HG03442 (cell line): ENCODE results near the gene PDE4D.

Experiments
- ATAC-seq: cut with Tn5 transposase; IDR thresholded peaks from one replicate; pipeline ENCODE4 v1.9.1; 2021; ENCODE audit warnings: mild to moderate bottlenecking, moderate library complexity; ENCODE audit not compliant: unreplicated experiment

PDE4D gene

DNA sequence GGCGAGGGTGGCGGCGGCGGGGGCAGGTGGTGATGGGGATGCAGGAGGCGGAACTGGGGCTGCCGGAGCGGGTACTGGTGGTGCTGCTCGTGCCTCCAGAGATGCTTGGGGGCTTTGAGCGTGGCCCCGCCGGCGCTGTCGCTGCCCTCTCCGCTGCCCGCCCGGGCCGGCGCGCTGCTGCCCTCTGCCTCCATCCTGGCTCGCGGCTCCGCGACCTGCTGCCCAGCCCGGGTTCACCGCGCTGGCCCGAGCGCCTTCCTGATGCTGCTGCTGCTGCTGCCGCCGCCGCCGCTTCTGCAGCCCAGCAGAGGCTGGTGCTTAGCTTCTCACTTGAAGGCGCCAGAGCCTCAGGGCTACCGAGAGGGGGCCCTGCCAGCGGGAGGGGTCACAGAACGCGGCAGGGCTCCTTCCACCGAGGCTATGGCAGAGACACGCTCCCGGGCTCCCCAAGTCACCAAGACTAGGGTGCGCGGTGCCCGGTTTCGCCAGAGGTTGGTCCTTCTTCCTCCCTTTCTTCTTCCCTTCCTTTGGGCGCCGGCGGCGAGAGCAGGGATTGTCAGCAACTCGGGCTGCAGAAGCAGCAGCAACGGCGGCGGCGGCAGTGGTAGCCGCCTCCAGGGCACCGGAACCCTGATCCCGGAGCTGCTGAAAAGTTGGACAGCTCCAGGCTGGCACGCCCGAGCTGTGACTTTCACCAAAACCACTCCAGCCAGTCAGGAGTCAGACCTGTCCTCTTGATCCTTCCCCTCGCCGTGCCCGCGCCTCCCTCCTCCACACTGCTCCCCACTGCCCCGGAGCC, at the start of gene PDE4D:
Gene PDE4D, minus strand, starts transcription at position 298 of the 799 bp plus-strand sequence.
- peak; percentile 39 for ATAC-seq

DNA sequence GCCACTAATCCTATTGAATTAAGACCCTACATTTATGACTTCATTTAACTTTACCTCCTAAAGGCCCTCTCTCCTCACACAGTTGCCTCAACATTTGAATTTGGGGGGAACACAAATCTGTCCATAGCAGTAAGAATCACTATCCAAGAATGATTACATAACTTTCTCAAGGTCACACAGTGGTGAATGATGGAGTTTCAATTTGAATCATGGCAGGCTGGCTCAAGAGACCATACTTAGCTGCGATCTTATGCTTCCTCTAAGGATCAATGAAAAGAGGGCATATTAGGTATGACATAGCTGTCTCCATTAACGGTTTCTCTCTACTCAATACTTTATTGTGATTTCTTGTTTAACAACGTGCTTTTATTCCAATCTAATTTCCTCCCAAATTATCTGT, 44.1 kb upstream of the PDE4D start:
- no peak for ATAC-seq

DNA sequence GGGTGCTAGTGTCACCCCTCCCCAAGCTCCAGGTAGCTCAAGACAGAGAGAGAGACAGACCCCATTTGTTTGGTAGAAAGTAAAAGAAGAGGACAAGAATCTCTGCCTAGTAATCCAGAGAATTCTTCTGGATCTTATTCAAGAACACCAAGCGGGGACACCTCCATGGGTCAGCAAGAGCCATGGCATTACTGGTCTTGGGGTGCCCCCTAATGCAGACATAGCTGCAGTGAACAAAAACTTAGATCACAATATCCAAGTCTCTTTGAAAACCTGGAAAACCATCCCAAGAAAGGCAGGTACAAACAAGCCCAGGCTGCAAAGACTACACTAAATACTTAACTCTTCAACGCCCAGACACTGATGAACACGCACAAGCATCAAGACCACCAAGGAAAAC, 29.9 kb upstream of the PDE4D start:
- ATAC-seq, result no peak

DNA sequence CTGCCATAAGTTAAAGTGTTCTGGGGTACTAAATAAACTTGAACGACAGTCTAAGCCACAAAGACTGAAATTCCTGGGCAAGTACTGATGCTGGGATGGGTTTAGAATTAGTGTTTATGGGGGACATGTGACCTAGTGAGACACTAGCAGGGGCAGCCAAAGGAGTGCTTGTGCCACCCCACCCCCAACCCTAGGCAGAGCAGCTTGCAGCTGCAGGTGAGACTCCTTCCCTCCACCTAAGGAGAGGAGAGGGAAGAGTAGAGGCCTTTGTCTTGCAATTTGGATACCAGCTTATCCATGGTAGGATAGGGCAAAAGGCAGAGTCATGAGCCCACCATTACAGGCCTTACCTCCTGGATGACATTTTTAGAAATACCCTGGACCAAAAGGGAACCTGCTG, 28.7 kb upstream of the PDE4D start:
- no peak for ATAC-seq

DNA sequence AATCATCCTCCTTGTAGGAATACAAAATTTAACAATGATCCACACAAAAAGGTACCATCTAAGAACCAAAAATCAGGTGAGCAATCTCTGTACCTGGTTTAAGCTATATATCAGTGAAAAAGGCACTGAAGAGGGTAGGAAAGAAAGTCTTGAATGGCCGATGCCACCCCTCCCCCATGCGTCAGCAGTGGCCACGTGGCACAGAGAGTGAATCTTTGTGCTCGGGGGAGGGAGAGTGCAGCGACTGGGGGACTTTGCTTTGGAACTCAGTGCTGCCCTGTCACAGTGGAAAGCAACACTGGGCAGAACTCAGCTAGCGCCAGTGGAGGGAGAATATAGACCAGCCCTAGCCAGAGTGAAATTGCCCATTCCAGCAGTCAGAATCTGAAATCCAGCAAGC, 28.3 kb upstream of the PDE4D start:
- no peak for ATAC-seq

DNA sequence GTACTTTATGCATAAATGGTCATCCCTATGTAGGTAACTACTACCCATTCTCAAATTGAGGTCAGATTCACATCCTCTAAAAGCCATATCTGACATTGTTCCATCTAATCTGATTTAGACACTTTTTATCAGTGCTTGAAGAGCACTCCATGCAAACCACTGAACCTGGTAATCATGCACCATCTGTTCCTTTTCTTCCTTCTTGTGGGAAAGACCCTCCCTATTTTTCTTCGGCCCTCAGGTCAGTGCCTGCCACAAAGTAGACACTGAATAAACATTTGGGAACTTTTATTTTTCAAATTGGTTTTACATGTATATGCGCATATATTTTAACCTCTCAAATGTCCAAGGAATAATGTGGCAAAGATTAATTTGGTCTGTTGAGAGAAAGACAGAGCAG, 26.0 kb upstream of the PDE4D start:
- ATAC-seq, result no peak

DNA sequence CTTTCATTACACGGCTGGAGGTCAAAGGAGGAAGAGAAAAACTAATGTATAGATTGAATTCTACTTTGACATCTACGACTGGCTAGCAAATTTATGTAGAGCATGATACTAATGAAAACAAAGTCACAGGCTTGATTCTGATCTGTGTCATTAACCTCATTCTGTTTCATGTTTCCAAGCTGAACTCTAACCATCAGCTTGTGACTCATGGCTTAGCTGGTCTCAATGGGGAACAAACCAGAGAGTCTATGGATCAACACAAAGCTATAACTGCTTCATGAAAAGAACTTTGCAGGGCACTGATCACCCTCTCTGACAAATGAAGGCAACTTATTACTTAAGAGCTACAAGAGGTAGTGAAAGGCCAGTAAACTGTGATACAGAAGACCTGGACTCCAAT, 23.6 kb upstream of the PDE4D start:
- no peak for ATAC-seq

DNA sequence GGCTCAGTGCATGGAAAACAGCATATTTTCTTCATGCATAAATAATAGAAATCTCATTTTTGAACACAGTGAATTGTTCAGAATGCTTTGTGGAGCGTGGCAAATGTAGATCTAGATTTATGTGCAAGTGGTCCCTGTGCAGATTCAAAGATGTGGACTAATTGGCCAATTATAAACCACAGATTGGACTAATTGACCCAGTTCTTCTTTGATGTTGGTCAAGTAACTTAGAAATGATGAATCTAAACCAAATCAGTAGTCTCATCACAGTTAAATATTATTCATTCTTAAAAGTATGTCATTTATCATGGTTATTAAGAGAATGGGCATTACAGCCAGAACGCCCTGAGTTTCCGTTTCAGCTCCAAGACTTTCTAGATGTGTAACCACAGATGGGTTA, 11.7 kb upstream of the PDE4D start:
- no peak for ATAC-seq

DNA sequence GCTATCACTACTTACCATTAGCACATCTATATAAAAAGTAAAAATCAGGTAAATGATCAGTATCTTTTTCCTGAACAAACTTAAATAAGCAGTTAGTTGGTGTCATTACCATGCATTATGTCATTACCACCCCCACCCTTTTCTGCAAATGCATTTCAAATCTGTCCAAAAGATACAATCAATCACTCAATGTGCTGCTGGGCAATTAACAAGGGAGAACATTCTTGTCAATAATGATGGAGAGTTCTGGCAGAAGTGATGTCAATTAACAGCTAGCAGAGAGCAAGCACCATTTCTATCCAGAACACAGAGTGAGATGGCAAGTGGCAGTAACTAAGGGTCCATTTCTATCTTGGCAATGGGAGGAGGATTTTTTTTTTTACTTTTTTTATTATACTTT, 3.5 kb upstream of the PDE4D start:
- ATAC-seq, result no peak

DNA sequence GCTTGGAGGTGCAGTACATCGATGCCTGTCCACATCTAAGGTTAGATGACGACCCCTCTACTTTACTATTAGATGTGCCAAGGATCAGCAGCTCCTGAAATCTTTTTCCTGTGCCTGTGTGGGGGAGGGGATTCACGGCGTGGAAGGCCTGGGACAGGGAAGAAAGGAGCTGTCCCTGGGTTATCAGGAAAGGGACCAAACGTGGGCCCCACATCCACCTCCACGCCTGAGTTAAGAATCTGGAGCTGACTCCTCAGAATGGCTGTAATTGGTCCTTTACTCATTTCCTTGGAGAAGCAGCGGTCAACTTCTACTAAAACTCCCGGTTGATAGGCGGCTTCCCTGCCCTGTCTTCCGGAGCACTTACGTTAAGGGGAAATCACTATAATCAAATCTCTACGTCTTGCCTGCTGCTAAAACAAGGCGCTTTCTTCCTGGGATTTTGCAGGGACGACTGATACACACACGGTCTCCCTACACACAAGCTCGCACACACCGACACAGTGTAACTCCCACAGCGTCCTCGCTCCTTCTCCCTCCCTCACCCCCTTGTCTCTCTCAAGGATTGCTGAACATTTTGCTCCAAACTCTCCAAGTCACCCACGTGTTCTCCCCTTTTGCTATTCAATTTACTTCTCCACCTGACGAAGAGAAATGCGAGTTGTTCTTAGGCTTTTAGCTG, 1.4 kb downstream of the PDE4D start:
- no peak for ATAC-seq

DNA sequence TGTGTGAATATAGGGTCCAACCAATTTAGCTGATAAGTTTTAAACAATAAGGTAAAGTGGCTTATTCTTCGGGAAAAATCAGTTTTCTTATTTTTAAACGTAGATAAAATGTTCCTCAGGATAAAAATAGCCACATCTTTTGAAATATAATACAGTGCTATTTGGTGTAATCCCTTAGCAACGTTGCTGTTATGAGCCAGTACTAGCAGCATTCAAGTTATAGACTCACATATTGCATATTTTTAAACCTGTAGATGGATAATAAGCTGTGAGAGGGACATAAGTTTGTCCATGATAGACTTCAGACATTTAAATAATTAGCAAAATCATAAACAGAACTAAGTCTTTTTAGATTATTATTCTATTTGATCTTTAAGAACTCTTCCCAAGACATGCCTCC, 6.3 kb downstream of the PDE4D start:
- ATAC-seq, result no peak

DNA sequence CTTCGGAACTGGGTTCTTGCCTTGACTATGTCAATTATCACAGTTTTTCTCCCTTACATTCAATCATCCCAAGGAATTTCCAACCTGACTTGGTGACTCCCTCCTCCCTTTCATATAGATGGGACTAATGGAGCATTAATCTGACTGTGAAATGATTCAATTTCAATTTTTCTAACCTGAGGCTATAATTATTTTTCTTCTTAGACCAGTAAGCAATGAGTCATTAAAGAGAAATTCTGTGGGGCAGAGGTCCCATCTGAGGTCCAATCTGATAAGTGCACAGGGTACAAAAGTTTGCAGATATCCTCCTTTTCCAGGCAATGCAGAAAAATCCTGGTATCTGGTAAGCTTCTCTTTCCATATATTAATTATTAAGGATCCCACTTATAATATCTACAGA, 18.9 kb downstream of the PDE4D start:
- ATAC-seq, result no peak

DNA sequence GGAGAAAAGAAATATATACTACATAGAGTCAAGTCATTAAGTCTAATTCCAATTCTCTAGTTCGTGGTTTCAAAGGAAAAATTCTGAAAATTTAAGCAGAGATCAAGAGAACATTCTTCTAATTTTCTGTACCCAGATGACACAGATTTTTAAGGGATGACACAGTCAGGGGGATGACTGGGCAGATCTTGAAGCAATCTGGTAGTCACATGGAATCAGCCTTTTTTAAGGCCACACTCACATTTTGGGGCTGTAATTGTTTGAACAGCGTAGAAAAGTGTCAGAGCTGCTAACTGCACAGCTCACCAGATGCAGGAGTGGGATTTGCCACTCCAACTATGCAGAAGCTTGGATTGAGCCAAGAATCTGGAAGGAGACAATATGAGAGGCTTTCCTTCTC, 20.4 kb downstream of the PDE4D start:
- no peak for ATAC-seq

DNA sequence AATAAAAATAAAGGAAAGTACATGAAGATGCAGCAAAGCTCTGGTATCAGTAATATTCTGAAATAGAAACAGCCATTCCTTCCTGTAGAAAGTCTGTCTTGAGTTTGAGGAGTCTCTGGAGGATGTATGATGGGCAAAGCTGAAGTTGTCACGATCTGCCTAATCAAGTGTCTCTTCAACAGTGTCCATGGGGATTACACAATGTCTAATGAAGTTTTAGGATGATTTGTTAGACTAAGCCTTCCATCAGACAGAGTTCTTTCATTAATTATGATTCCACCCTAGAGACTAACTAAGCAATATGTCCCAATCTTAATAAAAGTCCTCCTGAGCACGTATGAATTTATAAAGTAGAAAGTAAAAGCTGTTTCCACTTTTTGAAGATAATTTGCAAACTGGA, 26.9 kb downstream of the PDE4D start:
- ATAC-seq, result no peak

DNA sequence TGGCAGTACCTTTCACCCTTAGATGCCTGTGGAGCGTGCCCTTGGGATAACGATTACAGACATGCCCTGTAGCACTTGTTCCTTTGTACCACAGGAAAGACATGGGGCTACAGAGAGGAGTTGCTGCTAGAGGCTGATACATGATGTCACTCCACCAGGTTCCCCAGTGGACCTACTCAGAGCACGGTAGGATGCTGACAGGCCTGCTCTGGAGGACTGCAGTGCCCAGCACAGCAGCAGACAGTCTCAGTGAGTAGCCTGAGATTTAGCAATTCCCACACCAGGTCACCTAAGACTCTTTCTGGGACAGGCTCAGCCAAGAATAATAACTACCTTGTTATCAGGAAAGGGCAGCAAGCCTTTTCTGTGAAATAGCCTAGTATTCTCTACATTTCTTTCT, 28.8 kb downstream of the PDE4D start:
- no peak for ATAC-seq

DNA sequence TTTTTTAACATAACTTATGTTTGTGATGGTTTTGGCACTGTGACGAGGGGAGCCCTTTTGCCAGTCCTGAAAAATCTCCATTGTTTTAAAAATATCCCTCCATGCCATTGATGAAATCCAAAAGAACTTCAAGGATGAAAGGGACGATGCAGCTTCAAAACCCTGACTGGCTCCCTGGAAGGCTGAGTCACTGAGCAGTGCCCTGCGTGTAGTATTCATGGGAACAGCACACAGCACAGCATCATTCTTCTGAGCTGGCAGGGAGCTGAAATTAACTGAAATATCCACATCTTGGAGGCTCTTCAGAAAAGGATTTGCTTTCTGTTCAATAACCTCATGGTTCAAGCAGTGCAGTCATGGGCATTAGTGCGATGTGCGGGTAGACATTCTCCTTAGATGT, 29.7 kb downstream of the PDE4D start:
- no peak for ATAC-seq

DNA sequence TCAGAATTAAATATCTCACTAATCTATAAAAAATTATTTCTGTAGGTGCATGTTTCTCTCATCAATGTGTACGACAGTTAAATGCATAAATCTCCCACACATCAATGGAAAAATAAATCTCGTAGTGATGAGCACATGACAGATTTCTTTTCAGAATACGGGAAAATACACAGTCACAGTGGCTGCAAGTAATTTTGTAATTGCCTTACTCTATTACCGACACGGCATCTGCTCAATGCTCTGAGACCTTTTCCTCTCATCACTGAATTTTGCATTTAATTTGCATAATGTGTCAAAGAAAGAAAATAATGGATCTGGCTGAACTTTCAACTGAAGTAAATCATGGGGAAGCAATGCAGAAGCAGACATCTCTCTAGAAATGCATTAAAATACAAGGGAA, 37.2 kb downstream of the PDE4D start:
- ATAC-seq, result no peak

DNA sequence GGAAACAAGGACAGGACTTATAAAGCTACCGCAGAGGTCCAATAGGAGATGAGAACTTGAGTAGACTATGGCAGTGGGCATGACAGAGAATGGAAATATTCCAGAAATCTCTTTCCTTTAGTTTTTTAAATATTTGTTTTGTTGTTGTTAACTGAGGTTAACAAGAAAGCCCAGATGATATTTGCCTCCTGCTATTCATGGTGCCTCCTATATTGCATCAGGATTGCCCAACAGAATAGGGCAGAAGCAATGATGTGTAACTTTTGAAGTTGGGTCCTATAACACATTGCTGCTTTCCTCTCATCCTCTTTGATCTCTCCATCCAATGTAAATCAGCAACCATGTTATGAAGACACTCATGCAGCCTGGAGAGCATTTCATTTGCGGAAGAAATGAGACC, 42.8 kb downstream of the PDE4D start:
- no peak for ATAC-seq

DNA sequence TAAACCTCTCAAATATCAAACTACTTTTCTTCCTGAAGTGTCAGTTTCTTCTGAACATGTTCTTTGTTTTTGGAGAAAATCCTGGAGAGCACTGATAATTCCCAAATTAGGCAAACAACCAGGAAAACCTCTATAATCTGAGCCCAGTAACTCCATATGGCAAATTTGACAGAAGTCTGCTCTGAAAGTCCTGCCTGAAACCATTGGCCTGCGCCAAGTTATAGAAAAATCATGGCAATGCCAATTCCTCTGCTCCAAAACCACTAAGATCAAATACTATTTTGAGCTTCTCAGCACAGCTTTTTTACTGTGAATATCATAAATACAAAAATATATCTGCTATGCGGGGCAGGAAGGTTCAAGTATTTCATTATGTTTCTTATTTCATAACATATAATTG, 45.9 kb downstream of the PDE4D start:
- ATAC-seq, result no peak

DNA sequence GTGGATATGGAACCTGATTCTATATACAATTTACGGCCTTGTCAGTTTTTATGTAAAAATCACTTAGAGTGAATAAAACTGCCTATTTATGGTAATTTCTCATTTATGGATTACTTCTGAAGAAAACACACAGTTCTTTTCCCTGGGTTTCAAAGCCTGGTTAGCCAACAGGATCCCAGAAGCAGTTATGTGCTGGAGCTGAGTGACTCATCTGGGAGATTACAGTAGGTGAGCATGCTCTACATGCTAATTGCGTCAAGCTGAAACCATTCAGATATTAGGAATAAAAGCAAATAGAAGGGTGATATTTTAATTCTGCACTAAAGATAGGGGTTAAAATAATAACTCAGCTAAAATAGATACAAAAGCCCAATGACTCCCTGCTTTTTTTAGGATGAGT, 47.8 kb downstream of the PDE4D start:
- no peak for ATAC-seq

DNA sequence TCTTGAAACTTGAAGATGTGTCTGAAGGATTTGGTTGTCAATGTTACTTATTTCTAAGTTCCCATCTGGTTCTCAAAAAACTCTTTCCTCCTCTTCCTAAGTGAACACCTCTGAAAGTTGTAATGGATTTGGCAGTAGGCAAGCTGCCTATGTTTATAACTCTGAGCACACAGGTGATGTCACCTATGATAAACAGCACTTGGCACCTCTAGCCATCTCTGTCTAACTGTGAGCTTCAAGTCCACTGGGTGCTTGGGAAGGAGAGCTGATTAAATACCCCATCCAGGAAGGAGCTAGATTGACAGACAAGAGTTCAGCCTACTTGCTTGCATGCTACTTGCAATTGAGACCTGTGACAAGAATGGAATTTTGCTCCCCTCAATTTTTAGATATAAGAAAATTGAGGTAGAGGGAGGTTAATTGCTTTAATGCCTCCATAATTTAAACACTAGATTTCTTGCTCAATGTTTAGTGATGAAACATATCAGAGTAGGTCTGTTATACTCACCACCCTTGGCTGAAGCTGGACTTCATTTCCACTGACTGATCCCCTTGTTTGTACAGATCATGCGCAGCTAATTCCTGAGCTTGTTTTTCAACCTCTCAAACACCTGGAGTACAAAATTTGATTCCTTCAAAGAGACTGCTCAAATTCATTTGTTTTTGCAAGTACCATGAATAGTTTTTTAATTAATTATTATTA, 49.9 kb downstream of the PDE4D start:
- no peak for ATAC-seq

DNA sequence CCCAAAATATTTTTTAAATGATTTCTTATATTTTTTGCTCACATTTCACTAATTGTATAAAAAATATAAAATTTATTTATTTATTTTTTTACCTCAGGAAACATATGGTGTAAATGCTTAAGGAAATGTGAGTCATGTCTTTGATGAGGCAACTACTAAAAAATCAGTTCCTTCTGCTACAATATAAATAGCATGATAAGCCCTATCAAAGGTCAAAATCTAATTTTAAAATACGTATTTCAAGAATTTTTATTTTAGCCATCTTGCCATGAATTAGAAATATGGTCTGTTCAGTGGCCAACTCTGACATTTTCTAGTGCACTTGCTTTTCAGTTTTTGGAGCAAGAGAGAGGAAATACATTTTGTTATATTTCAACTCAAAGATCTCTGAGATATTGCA, 50.5 kb downstream of the PDE4D start:
- ATAC-seq, result no peak
